ENCODE data around the gene MRPL17. TPM values are rescaled to one million over a fixed set of nuclear protein-coding genes. Genes with fewer than 3 reads are reported as not detected.
A peak's percentile ranks its signal among the peaks of the same experiment; 100 is the strongest.

The MRPL17 gene
- total RNA-seq, 4 donors from 2014 or later = 9.3 to 62.9 (median 14.2) TPM

GRCh38 chr11:6632116-6633073 lies 50.7 kb downstream of the MRPL17 start:
- 91 to 92% methylated on average over 4 to 29 of the region's 29 CpGs for WGBS, 2 donors (ENCODE audit: low coverage in 1 of 2)
- TF ChIP-seq EP300 (IDR thresholded peaks at IDR 0.05; ENCODE audit: low read depth) (no peak), POLR2A (IDR thresholded peaks at IDR 0.05) (no peak), CTCF (IDR thresholded peaks at IDR 0.05) (no peak), POLR2AphosphoS5 (IDR thresholded peaks at IDR 0.05) (no peak)
- in situ Hi-C loops (cut with MboI; ENCODE audit: low pct_ligation_motif_present in 1 of 4, low pct_unique_long_range_greater_than_20kb in 1 of 4, low sequenced_read_pairs in 3 of 4) (no loop called here), intact Hi-C loops (cut with DNase I; ENCODE audit: low total_unique reads) (no loop called here)
- Histone ChIP-seq H3K27me3 (no peaks in the 10 kb centered on the region), H3K36me3 (no peaks in the 10 kb centered on the region), H3K4me1 (peaks cover 14 to 27% (median 16%) of the 10 kb centered on the region in 4 donors), H3K4me3 (no peak overlapping the region), H3K27ac (no peak overlapping the region), H3K9me3 (no peaks in the 10 kb centered on the region)
- DNase-seq = no peak

GRCh38 chr11:6631361-6631890 lies 51.7 kb downstream of the MRPL17 start:
- no peak for TF ChIP-seq EP300 (IDR thresholded peaks at IDR 0.05; ENCODE audit: low read depth)
- no peak for TF ChIP-seq CTCF (IDR thresholded peaks at IDR 0.05)
- no peak for TF ChIP-seq POLR2AphosphoS5 (IDR thresholded peaks at IDR 0.05)
- TF ChIP-seq POLR2A (IDR thresholded peaks at IDR 0.05) = no peak
- intact Hi-C loops (cut with DNase I; ENCODE audit: low total_unique reads) (no loop called here), in situ Hi-C loops (cut with MboI; ENCODE audit: low pct_ligation_motif_present in 1 of 4, low pct_unique_long_range_greater_than_20kb in 1 of 4, low sequenced_read_pairs in 3 of 4) (no loop called here)
- WGBS, 2 donors (ENCODE audit: low coverage in 1 of 2) = 85 to 87% methylated on average over 3 to 11 of the region's 11 CpGs
- H3K4me1 ChIP-seq = peaks cover 14 to 18% (median 16%) of the 10 kb centered on the region in 4 donors
- no peak for DNase-seq
- no peak overlapping the region for H3K27ac ChIP-seq
- H3K9me3 ChIP-seq = no peaks in the 10 kb centered on the region
- no peaks in the 10 kb centered on the region for H3K36me3 ChIP-seq
- no peaks in the 10 kb centered on the region for H3K27me3 ChIP-seq
- no peak overlapping the region for H3K4me3 ChIP-seq

- TF ChIP-seq CTCF (IDR thresholded peaks at IDR 0.05) (no peak), EP300 (IDR thresholded peaks at IDR 0.05; ENCODE audit: low read depth) (no peak), POLR2AphosphoS5 (IDR thresholded peaks at IDR 0.05) (no peak), POLR2A (IDR thresholded peaks at IDR 0.05) (no peak)
- H3K4me3 ChIP-seq = peak overlapping the region in 3 of 4 donors; percentile 4 to 36 (median 29)
- 85% methylated on average over 26 of the region's 28 CpGs; no CpG with 5 or more reads in 1 of the 2 donors for WGBS, 2 donors (ENCODE audit: low coverage in 1 of 2)
- H3K9me3 ChIP-seq = no peaks in the 10 kb centered on the region
- intact Hi-C loops (cut with DNase I; ENCODE audit: low total_unique reads) = no loop called here
- H3K27ac ChIP-seq = no peak overlapping the region
- in situ Hi-C loops (cut with MboI; ENCODE audit: low pct_ligation_motif_present in 1 of 4, low pct_unique_long_range_greater_than_20kb in 1 of 4, low sequenced_read_pairs in 3 of 4) = no loop called here
- no peak for DNase-seq
- peaks cover 9 to 13% (median 11%) of the 10 kb centered on the region in 4 donors for H3K4me1 ChIP-seq
- H3K36me3 ChIP-seq = no peaks in the 10 kb centered on the region
- H3K27me3 ChIP-seq = no peaks in the 10 kb centered on the region
Measured at GRCh38 chr11:6630632-6631291, 52.4 kb downstream of the MRPL17 start.

Other genes with a start within 250 kb of the MRPL17 start
- gene HPX, start 242.4 kb downstream of the MRPL17 start, total RNA-seq = 1 to 10 TPM in 2 of 4 donors, not detected in 2; 1.8 to 4.6 TPM
- 100 to 1,000 TPM in 1 of 4 donors, 10 to 100 TPM in 3; 49.1 to 205 (median 67.9) TPM for gene TRIM3, start 209.4 kb downstream of the MRPL17 start, total RNA-seq
- gene ARFIP2, start 202.0 kb downstream of the MRPL17 start, total RNA-seq = 100 to 1,000 TPM in 1 of 4 donors, 10 to 100 TPM in 3; 77.3 to 110 (median 87.2) TPM
- gene TIMM10B, start 201.8 kb downstream of the MRPL17 start, total RNA-seq = 10 to 100 TPM; 19.1 to 40.2 (median 30.3) TPM
- 10 to 100 TPM; 19.3 to 57.5 (median 34.0) TPM for gene DNHD1, start 186.1 kb downstream of the MRPL17 start, total RNA-seq
- gene RRP8, start 79.7 kb downstream of the MRPL17 start, total RNA-seq = 100 to 1,000 TPM in 1 of 4 donors, 10 to 100 TPM in 2, 1 to 10 TPM in 1; 9.7 to 145 (median 48.2) TPM
- gene ILK, start 79.6 kb downstream of the MRPL17 start, total RNA-seq = 100 to 1,000 TPM; 159 to 211 (median 169) TPM
- gene TAF10, start 71.1 kb downstream of the MRPL17 start, total RNA-seq = 100 to 1,000 TPM in 1 of 4 donors, 10 to 100 TPM in 3; 35.7 to 114 (median 53.8) TPM
- gene TPP1, start 63.9 kb downstream of the MRPL17 start, total RNA-seq = 100 to 1,000 TPM in 1 of 4 donors, 10 to 100 TPM in 3; 64.0 to 114 (median 74.0) TPM
- gene DCHS1, start 27.5 kb downstream of the MRPL17 start, total RNA-seq = 10 to 100 TPM in 3 of 4 donors, 1 to 10 TPM in 1; 5.5 to 17.7 (median 14.0) TPM
- 10 to 100 TPM in 1 of 4 donors, under 1 TPM in 3; 0.14 to 17.2 (median 0.79) TPM for gene OR2AG2, start 88.6 kb upstream of the MRPL17 start, total RNA-seq
- not detected for gene OR2AG1, start 99.7 kb upstream of the MRPL17 start, total RNA-seq
- gene OR6A2, start 116.3 kb upstream of the MRPL17 start, total RNA-seq = 1 to 10 TPM in 1 of 4 donors, under 1 TPM in 1, not detected in 2; 0.27 to 1.3 TPM
- gene OR10A5, start 162.3 kb upstream of the MRPL17 start, total RNA-seq = not detected
- gene OR10A2, start 179.7 kb upstream of the MRPL17 start, total RNA-seq = not detected
- not detected for gene OR10A4, start 193.3 kb upstream of the MRPL17 start, total RNA-seq
- gene OR2D2, start 209.2 kb upstream of the MRPL17 start, total RNA-seq = 1 to 10 TPM in 1 of 4 donors, under 1 TPM in 1, not detected in 2; 0.64 to 1.4 TPM
- gene OR2D3, start 237.7 kb upstream of the MRPL17 start, total RNA-seq = not detected
- gene ZNF215, start 243.1 kb upstream of the MRPL17 start, total RNA-seq = 10 to 100 TPM in 1 of 4 donors, 1 to 10 TPM in 3; 1.1 to 10.6 (median 3.1) TPM

Data from transverse colon (tissue), 4 donors.